ENCODE data around the gene STX1B.

DNA sequence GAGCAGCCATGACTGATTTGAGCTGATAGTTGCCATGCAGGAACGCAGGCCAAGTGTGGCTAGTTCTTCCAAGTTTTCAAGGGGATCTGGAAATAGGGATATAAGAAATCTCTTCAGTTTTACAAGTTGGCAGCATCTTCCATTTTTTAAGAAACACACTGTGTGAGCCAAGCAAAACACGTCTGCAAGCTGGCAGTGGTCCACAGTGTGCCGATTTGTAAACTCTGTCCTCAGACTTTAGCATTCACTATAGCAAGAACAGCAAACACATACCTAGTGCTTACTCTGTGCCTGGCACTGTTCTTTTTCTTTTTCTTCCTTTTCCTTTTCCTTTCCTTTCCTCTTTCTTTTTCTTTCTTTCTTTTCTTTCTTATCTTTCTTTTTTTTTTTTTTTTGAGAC lies 58.7 kb downstream of the STX1B start:
- no peak for TF ChIP-seq CTCF (IDR thresholded peaks at IDR 0.05; ENCODE audit: insufficient read depth, low read length, poor library complexity, severe bottlenecking)
- no peak for TF ChIP-seq EZH2phosphoT487 (conservative IDR thresholded peaks at IDR 0.05; ENCODE audit: low read length)

Data from SU-DHL-6 (cell line).